Activated naive CD4-positive, alpha-beta T cell treated with Interleukin-2 at 50 U/mL for 16 hours (primary cell): ENCODE measurements around the gene MYCL.
A peak's percentile ranks its signal among the peaks of the same experiment; 100 is the strongest.
"Not testable (repeated sequence)": the region's sequence is repeated elsewhere in the genome, so short reads cannot be mapped to it uniquely, and the experiment has no call there.

Experiments used
- DNase-seq: peaks from one replicate; pipeline ENCODE4 v3.0.0-alpha.2; 2020

The MYCL gene

DNA sequence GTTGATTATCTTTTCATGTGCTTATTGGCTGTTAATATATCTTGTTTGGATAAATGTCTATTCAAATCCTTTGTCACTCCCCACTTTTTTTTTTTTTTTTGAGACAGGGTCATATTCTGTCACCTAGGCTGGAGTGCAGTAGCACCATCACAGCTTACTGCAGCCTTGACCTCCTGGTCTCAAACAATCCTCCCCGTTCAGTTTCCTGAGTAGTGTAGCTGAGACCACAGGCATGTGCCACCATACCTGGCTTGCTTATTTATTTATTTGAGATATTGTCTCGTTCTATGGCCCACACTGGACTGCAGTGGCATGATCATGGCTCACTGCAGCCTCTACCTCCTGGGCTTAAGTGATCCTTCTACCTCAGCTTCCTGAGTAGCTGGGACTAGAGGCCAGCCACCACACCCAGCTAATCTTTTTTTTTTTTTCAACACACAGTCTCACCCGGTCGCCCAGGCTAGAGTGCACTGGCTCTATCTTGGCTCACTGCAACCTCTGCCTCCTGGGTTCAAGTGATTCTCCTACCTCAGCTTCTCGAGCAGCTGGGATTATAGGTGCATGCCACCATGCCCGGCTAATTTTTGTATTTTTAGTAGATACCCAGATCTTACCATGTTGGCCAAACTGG is 13.9 kb upstream of the MYCL start:
- DNase-seq, result no peak

DNA sequence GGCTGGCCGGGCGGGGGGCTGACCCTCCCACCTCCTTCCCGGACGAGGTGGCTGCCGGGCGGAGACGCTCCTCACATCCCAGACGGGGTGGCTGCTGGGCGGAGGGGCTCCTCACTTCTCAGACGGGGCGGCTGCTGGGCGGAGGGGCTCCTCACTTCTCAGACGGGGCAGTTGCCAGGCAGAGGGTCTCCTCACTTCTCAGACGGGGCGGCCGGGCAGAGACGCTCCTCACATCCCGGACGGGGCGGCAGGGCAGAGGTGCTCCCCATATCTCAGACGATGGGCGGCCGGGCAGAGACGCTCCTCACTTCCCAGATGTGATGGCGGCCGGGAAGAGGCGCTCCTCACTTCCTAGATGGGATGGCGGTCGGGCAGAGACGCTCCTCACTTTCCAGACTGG is 11.4 kb upstream of the MYCL start:
- not testable (repeated sequence) for DNase-seq

DNA sequence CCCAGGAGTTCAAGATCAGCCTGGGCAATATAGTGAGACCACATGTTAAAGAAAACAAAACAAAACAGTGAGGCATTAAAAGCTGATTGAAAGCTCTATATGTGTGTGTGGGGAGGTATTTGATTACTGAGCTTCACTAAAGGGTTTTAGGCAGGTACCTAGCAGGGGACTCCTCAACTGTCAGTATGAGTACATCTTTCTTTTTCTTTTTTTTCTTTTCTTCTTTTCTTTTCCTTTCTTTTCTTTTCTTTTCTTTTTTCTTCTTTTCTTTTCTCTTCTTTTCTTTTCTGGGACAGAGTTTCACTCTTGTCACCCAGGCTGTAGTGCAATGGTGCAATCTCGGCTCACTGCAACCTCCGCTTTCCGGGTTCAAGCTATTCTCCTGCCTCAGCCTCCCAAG is 8.5 kb upstream of the MYCL start:
- DNase-seq, result no peak

DNA sequence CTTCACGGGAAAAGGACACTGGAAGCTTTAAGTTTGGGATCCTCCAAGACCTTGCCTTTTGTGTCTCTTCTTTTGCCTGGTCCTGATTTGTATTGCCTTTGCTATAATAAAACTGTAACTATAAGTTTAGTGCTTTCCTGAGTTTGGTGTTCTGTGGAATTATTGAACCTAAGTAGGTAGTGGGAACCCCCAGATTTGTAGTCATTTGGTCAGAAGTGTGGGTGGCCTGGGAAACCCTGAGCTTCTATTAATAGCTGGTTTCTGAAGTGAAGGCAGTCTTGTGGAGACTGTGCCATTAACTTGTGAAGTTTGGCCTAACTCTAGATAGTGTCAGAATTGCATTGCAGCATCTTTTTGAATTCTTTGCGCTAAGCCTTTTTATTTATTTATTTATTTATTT is 6.8 kb upstream of the MYCL start:
- DNase-seq, result no peak

DNA sequence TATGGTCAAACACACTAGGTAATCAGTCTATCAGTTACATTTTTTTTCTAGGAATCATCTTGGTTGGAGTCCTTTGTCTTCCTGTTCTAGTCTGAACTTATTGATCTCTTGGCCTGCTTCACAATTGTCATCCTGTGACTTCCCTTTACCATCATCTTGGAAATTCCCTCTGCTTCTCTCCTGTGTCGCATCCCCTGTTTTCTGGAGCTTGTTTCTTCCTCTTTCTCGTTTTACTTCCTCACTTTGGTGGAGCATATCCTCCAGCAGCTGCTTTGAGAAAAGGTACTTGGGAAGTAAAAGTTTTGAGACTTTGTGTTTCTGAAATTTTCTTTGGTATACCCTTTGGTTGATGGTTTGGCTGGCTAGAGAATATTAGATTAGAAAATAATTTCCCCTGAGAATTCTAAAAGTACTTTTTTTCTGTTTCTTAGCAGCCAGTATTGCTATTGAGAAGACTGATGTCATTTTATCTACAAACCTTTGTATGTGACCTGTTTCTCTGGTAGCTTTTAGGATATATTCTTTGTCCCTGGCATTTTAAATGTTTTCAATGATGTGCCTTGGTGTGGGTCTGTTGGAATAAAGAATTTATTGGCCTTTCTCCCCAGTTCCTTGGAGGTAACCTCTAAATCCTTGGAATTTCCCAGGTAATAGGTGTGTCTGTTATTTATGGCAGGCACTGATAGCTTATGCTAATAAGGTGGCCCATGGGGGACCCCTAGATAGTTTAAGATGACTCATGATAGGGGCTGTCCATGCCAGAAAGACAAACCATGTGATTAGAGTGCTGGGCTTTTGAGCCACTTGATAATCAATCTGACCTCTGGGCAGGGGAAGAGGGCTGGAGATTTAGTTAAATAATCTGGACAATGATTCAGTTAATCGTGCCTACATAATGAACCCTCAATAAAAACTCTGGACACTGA is 6.1 kb upstream of the MYCL start:
- no peak for DNase-seq

DNA sequence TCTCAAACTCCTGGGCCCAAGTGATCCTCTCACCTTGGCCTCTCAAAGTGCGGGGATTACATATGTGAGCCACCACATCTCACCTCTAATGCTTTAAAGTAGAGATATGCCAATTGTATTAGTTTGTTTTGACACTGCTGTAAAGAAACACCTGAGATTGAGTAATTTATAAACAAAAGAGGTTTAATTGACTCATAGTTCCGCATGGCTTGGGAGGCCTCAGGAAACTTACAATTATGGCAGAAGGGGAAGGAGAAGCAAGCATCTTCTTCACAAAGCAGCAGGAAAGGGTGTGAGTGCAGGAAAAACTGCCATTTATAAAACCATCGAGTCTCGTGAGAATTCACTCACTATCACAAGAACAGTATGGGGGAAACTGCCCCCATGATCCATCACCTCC is 3.5 kb upstream of the MYCL start:
- DNase-seq, result no peak

DNA sequence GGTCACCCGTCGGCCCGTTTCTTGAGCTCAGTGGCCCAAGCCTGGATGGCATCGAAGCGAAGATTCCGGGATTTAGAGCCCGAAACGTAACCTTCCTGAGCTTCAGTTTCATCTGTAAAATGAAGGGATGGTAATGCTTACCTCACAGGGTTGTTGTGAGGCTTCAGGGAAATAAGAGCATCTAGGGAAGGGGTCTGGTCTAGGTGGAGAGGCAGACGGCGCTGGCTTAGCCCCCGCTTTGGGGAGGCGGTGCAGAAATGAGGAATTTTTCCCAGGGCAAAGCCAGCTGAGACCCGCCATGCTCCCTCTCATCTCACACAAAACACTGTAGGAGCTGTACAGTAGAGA is 717 bp upstream of the MYCL start:
- no peak for DNase-seq

DNA sequence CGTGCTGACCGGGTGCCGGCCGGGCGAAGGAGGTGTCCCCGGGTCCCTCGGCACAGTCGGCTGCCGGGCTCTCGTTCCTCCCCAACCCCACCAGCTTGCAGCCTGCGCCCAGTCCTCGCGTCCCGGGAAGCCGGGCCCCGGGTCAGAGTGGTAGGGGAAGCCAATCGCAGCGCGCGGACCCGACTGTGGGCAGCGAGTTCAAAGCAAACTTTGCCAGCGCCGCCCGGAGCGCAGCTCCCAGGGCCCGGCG is 328 bp downstream of the MYCL start:
- DNase-seq, result no peak

DNA sequence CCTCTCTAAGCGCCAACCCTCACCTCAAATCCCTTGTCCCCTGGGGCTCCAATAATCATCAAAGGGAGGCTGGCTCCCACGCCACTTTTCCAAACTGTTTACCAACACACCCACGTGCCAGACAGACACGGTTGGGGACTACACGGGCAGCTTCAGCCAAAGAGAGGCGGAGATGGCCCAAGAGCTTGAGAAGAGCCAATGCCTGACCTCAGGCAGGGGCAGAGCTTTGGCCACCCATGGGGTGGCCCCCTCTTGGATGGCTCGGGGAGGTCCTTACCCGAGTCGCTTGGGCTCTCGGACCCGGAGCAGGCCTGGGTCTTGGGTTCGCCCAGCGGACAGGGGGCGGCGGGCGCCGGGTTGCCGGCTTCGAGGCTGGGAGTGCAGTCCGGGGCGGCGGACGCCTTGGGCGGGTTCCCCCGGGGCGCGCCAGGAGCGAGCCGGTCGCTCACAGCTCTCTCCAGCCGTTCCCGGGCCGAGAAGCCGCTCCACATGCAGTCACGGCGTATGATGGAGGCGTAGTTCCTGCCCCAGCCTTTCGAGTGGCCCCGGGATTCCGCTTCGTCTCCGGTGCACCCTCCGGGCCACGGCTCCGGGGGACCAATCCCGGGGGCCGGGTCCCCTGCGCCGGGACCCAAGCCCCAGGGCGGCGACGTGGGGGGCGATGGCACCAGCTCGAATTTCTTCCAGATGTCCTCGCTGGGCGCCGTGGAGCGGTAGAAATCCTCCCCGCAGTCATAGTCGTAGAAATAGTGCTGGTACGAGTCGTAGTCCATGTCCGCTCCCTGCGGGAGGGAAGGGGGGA is 854 bp downstream of the MYCL start:
- peak; percentile 4 for DNase-seq

DNA sequence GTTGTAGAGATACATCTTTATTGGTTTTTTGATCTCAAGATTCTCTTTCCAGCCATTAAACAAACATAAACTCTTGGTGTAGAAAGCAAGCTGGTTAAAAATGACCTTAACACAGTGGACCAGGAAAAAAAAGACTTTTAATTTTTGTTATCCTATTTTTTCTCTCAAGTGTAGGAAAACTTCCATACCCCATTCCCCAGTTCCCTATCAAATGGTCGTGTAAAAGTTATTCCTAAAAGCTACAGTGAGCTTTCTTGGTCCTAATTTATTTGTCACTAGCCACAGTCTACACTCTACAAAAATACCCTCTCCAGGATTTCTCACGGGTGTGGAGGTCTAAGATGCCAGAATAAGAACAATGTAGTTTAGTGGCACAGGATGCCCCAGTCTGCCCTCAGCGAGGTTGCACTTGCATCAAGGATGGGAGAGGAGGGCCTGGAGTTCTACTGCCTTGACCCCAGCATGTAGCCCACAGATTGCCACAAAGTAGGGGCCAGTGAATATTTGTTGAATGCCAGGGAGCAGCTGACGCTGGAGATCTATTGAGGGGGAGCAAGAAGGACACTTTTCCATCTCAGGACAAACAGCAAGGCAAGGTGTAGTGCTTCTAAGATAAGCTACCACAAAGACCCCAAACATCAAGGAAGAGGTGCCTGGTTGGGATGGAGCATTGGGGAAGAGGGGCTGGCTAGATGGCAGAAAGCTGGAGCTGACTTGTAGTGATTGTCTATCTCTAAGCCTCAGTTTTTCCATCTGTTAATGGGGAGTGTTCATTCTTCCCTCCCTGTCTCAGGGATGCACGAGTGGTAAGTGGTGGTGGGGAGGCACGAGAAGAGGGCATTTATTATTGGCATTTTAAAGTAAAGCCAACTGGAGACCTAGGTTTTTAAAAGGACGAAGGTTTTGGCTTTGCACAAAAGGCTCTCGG is 1.8 kb downstream of the MYCL start:
- no peak for DNase-seq

DNA sequence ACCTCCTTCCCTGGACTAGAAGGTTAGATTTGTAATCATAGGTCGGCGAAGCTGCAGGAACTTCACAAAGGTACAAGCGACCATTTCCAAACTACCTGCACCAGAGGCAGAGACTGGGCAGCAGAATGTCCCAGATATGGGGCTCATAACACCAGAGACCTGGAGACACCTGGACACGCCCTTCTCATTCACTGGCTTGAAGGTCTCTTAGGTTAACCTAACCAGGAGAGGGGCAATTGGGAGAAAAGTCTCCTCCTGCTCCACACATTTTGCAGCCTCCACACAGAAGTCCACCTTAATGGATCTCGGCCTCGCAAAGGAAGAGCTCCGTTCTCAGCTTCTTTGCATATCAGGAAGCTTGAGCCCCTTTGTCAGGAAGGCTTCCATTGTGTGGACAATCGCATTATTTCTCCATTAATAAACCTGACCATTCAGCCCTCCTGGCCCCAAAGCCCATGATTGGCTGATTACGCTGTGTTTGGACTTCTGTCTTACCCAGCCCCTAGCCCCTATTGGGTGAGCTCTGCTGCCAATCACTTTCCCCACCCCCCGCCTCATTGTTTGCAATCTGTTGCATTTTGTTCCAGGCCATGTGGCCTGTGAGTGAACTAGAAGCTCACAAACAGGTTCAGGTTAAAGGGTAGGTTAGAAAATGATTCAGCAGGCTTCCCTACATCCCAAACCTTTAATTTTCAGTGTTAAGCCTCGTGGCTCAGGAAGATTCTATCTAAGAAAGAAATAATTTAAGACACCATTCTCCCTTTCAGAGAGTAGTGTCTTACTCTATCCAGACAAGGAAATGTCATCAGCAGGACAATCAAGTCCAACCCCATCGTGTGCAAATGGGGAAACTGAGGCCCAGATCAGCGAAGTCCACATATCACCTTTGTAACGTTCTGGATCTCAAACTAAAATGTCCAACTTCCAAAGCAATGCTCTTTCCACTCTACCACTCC is 2.8 kb downstream of the MYCL start:
- no peak for DNase-seq

DNA sequence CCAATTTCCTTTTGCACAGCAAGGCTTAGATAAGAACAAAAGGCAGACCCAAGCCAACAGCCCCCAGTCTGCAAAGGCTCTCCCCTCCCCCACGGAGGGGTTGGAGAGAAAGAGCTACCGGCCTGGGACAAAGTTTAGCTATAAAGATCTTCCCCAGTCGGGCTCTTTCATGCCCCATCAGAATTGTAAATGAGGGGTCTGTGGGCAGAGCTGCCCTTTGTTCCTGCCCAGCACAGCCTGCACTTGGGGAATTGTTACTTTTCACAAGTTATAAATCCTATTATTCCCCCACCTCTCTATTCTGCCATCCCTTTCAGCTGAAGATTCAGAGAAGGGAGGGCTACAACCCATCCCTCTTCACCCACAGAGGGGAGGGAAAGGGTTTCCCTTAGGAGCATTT is 3.5 kb downstream of the MYCL start:
- DNase-seq, result no peak

DNA sequence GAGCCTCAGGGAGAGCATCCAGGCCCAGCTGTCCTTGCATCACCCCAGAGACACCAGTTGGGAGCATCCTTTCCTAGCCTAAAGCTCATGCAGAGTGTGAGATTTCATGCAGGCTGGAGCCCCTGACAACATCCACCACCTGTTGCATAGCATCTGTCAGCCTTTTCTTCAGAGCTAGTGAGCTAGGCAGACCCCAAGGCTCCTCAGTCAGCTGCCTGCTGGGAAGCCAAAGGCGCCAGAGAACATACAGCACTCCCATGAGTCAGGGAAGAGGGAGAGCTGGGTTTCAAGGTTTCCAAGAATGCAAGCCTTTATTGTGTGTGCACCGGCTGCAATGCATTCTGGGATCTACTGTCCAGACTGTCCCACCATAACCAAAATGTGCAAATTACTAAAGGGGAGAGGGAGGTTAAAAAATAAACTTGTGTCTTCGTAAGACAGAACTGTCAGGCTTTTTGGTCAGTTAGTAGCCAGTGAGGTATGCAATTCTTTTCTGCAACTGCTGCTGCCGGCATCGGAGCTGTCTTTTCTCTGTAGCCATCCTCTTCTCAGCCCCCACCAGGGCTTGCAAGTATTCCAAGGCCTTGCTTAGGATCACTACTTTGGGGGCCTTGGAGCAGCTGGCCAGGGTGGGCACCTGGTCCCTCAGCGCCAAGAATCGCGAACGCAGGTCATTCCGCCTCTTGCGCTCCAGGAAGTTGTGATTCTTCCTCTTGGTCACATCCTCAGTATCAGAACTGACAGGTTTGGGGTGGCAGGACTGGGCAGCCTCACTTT is 4.6 kb downstream of the MYCL start:
- no peak for DNase-seq

DNA sequence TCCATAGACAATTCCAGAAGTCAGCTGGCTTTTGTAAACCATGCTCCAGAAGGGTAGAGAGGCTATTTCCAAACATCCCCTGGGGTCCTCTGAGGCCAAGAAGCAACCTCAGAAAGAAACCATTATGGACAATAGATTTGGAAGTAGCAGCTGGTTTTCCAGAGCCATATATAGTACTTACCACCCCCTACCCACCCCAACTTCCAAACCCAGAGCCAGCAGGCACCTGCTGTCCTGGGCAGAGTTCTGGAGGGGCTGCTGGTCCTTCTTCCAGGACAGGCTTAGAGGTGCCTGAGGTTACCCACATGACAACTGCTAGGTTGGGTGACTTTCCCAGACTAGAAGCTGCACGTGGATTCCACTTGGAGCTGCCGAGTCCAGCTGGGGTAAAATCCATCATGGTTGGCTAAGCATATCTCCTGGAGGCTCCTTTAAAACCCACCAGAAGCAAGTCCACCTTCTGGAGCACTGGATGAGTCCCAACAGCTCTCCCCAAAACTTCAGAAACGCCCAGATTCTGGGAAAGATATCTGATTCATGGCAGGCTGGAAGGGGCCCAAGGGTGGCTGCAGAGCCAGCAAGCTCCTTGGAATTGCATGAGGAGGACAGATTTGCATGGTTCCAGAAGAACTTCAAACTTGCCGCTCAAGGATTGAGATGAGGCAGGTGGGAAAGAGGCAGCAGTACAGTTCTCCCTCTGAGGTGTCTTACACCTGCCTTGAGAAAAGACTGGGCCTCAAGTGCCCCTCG is 5.8 kb downstream of the MYCL start:
- DNase-seq, result no peak

DNA sequence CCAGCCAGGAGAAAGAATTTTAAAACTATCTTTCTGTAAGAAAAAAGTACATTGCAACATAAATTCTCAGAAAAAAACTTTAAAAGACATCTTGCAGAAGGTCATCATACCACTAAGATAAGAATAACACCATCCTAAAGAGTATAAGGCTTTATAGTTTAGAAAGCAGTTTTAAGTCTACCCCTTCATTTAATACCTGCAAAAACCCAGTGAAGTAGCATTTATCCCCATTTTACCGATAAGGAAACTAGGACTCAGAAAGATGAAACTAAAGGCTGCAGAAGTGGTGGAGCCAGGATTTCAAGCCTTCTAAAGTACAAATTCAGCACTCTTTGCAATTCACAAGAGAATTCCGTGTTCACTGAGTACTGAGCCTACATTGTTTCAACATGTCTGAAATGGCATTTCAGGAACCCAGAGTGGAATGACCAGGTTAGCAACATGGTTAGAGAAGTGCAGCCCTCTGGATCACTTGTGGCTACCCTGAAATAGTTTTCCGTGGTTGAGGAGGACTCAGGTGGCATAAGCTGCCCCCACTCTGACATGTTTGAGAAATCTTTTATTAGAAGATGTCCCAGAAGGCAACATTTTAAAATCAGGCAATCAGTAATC is 6.7 kb downstream of the MYCL start:
- DNase-seq, result no peak

DNA sequence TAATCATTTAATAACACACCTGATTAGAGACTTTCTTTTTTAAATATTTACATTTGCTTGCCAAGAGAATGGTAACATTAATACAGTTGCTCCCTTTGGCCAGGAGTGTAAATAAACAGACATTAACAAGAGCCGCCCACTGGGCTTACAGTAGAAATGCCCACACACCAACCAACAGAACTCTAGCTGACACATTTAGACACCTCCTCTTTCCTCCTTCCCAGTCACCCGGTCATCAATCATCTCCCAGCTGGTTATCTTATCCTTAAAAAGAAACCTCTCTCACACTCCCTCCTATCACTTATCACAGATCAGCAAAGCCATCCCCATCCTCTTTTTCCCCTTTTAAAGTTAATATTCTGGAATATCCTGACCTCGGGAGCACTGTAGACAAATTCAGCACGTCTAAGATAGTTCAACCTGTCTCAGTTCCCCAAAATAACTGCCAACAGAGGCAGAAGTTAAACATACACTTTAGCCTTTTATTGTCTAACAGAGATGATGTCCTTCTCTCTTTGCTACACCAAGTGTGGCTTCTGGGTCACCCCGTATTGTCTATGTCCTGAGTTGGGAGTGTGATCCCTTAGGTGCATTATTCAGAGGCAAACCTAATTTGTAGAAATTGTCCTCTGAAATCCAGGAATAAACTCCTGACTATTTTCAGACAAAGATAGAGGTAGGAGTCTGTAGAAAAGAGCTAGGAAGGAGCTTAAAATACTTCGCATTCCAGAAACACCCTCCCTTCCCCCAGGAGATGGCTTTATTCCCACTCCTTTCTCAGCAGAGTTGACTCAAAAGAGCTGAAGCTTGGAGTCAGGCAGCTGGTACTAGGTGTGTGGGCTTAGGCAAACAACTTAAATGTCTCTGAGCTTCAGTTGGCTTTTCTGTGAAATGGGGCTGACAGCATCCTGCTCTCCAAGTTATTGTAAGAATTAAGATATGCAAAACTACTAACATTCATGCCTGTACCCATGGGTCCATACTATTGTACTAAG is 8.8 kb downstream of the MYCL start:
- DNase-seq, result no peak

DNA sequence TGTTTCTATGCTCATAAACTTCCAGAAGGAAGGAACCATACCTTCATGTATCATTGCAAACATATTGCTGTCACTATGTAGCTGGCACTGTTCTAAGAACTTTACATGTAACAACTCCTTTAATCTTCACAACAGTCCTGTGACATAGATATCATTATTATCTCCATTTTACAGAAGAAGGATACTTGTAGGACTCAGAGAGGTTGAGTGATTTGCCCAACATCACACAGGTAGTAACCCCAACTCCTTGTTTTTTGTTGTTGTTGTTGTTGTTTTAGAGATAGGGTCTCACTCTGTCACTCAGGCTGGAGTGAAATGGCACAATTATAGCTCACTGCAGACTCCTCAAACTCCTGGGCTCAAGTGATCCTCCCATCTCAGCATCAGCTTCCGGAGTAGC is 10.8 kb downstream of the MYCL start:
- DNase-seq, result no peak

DNA sequence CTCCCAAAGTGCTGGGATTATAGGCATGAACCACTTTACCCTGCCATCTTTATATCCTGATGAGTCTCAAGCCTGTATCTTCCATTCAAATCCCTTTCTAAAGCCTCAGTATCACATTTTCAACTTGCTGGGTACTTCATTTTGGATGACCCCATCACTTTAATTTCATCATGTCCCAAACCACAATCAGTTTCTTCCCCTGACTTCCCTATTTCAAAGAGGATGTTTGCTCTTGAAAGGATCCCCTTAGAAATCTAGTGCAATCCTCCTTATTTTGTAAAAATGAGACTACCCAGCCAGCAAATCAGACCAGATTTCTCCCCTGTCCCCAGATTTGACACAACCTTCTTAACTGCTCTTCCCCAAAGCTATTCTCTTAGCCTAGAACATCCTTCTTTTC is 11.4 kb downstream of the MYCL start:
- DNase-seq, result no peak
